ENCODE results near the gene CDCP2.
A peak's percentile ranks its signal among the peaks of the same experiment; 100 is the strongest.
"Not testable (repeated sequence)": the region's sequence is repeated elsewhere in the genome, so short reads cannot be mapped to it uniquely, and the experiment has no call there.

CDCP2 gene

DNA sequence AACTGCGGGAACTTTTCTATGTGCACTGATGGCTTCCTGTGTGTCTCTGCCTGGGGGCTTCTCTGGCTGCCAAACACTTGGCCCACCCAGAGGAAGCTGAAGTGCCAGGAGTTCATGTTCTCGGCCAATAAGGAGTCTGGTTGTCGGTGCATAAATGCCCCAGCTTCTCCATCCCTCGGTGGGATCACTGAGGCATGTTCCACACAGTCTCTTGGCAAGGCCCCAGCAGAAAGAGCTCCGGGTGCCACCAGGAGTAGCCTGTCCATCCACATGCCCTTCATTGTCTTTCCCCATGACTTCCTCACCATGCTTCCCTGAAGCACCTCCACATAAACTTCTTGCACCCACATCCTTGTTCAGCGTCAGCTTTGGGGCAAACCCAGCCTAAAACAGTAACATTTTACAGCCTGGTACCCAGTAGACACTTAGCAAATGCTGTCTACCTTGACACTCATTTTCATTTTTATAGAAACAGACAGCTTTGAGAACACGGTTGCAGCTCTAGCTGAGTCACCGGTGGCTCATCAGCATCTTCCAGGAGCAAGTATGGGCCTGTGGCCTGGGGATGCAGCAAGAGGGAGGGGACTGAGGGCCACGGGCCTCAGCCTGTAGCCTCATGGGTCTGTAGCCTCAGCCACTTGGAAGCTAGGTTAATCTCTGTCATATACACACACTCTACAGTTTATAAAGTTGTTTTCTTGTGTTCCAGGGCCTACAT is 14.8 kb upstream of the CDCP2 start:
- no peak for DNase-seq

- DNase-seq = not testable (repeated sequence)
Measured at GRCh38 chr1:54166357-54166756, 13.6 kb upstream of the CDCP2 start.

GRCh38 chr1:54165146-54165545 is 12.3 kb upstream of the CDCP2 start:
- DNase-seq = no peak

- DNase-seq = no peak
Measured at GRCh38 chr1:54163573-54163972, 10.8 kb upstream of the CDCP2 start.

DNA sequence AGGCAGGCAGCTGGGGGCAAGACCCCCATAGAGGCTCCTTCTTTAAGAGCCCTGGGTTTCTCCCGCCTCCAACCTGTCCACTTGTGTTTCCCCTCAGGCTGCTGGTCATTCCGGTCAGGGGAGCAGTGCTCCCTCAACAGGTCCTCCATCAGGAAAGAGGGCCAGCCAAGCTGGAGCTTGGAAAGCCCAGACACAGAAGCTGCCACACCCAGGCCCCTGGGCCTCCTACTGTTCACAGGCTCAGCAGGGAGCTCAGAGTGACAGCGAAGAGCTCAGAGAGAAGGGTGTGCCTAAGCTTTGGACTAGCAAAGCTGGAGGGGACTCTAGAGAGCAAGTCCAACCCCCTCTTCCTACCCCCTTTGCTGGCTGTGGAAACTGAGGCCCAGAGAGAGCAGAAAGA is 10.3 kb upstream of the CDCP2 start:
- DNase-seq = no peak

DNA sequence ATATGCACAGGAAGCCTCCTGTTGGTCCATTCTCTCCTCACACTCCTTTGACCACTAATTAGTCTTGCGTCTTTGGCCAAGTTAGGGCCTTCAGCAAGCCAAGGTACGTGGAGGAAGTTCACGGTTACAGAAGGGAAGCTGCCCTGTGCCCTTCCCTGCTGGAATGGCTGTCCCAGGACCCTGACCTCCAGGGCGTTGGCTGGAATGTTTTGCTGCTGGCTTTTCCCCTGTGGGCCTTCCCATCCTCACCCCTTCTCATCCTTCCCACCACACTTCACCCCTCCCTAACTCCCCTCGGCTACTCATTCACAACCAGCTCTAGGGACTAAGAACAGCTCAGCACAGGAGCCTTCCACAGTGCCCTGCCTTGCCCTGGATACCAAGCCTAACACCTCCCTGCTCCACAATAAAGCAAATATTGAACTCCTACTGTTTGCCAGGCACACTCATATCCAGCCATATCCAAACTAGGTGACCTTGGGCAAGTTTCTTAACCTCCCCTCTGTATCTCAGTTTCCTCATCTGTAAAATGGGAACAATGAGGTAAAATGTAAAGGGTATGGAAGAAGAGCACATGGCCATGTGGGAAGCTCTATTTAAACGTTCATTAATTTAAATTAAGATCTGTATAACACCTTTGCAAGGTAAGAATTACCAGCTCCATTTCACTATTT is 8.8 kb upstream of the CDCP2 start:
- no peak for DNase-seq

GRCh38 chr1:54160351-54160750 is 7.6 kb upstream of the CDCP2 start:
- DNase-seq = no peak

- no peak for DNase-seq
Measured at GRCh38 chr1:54159733-54160316, 7.0 kb upstream of the CDCP2 start.

DNA sequence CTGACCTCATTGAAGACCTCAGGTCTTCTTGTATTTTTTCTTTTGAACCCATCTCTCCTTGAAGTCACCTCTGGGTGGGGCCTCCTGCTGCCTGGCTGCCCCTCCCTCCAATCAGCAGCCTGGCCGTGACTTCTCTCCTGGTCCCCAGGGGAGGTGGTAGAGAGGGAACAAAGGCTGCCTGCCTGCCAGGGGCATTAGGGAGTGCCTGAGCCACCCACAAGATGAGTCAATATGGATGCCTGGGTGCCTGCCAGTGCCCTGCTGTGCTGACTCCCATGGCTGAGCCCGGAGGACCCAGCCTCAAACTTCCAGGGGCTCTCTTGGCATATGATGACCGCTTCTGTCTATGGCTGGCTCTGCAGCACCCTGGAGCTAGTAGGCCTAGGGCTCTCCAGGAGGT is 5.3 kb upstream of the CDCP2 start:
- DNase-seq = peak in 1 of 2 donors; percentile 16

GRCh38 chr1:54157401-54157800 is 4.6 kb upstream of the CDCP2 start:
- no peak for DNase-seq

- DNase-seq = no peak
Measured at GRCh38 chr1:54156986-54157385, 4.2 kb upstream of the CDCP2 start.

DNA sequence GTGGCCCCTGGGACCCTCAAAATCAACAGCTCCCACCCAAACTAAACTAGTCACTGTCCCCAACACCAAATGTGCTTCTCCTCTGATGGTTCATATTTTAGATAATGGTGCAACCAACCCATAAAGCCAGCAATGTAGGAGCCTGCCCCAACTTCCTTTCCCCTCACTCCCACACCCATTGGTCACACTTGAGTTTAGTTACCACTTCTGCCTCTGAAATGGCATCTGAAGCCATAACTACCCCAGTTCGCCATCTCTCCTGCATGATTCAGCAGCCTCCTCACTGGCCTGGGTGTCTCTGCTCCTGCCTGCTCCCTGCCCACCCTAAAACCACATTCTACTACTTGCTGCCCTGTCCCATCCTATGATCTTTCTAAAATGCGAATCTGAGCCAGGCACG is 3.4 kb upstream of the CDCP2 start:
- peak; percentile 81 to 94 for DNase-seq

GRCh38 chr1:54153535-54154439 is 987 bp upstream of the CDCP2 start:
- DNase-seq = peak; percentile 34 to 52

GRCh38 chr1:54151013-54151412 is 1.8 kb downstream of the CDCP2 start:
- no peak for DNase-seq

DNA sequence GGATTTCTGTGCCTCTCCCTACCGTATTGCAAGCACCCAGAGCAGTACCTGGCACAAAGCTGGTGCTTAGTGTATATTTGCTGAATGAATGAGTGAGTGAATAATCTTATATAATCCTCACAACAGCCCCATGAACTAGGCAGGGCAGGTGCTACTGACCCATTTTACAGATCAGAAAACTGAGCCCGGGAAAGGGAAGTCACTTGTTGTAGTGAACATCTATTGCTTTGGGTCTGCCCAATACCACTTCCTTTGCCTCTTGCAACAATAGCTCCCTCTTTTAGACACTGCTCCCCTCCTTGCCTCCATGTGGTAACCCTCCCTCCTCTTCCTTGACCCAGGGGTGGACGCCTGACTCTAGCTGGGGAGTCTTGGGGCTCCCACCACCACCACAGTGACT is 3.1 kb downstream of the CDCP2 start:
- peak in 1 of 2 donors; percentile 21 for DNase-seq

- no peak for DNase-seq
Measured at GRCh38 chr1:54144366-54144765, 8.4 kb downstream of the CDCP2 start.

- DNase-seq = no peak
Measured at GRCh38 chr1:54142146-54142900, 10.5 kb downstream of the CDCP2 start.

GRCh38 chr1:54139711-54140110 is 13.1 kb downstream of the CDCP2 start:
- no peak for DNase-seq

GRCh38 chr1:54138994-54139393 is 13.8 kb downstream of the CDCP2 start:
- no peak for DNase-seq

DNA sequence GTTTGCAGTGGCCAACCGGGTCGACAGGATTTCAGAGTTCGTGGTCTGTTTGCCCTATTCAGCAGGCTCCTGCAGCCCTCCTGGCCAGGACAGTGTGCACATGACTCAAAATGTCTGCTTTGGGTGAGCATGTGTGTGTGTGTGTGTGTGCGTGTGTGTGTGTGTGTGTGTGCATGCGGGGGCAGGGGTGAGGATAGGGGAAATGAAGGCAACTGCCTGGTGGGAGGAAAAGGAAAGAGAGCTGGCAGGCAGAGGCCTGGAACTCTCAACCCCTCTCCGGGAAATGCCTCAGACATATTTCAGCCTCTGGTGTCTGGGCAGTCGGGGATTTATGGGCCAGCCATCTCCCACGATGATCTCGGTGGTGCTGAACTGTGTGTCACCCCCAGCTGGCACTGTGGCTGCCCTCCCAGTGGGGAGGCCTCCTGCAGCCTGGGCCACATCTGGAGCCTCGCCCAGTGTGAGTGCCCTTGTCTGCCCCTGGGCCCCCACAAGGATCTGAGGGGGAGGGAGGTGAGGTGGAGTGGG is 15.2 kb downstream of the CDCP2 start:
- DNase-seq = peak; percentile 6 to 50

GRCh38 chr1:54136963-54137533 is 15.8 kb downstream of the CDCP2 start:
- no peak for DNase-seq

Data from inflammatory macrophage (primary cell).